HepG2 (cell line): ENCODE measurements around the gene RAD9A. TPM values are rescaled to one million over a fixed set of nuclear protein-coding genes. Genes with fewer than 3 reads are reported as not detected.

ENCODE experiments used
- ATAC-seq: fragments of 200-7000 bp; cut with Tn5 transposase; 3 replicates; pipeline ENCODE4 v1.9.1; 2020; ENCODE audit warnings: mild to moderate bottlenecking, moderate library complexity
- BruUV-seq: library from RNA; stranded (reverse); fragments of 400-500 nt; replicated peaks from 2 replicates; lab custom pipeline; 2021; lab: Mats Ljungman, UMichigan
- CTCF ChIA-PET: fragments of 300-600 bp; formaldehyde crosslinking; extraction: SDS; loops from one replicate; lab custom pipeline; 2021; ENCODE audit warnings: low total read pairs, inconsistent platforms, low intra/inter-chr PET ratio; lab: Yijun Ruan, JAX
- POLR2A ChIA-PET: fragments of 350-600 bp; sonication (Branson Sonifier 250); formaldehyde crosslinking; loops from one replicate; lab custom pipeline; 2020; ENCODE audit warnings: antibody characterized with exemption, inconsistent platforms; lab: Yijun Ruan, JAX
- DNase-seq: peaks from one replicate; pipeline ENCODE4 v3.0.0-alpha.2; 2015; ENCODE audit warnings: low spot score
- FAIRE-seq: peaks from 3 replicates; lab custom pipeline; 2011; peaks lifted over from hg19 to GRCh38; lab: Jason Lieb, UNC
- H2AFZ ChIP-seq: one replicate; pipeline ENCODE4 v1.6.1; 2011; ENCODE audit warnings: low read length, inconsistent platforms
- H3K27ac ChIP-seq: fragments of 300-600 bp; 3 replicates; pipeline ENCODE4 v1.8.0; 2011; ENCODE audit warnings: mixed run types, mild to moderate bottlenecking, mixed read lengths, low read length, inconsistent platforms; ENCODE audit not compliant: insufficient read depth; ENCODE audit errors: extremely low read length
- H3K27me3 ChIP-seq, 2 experiments: fragments of 200-600 bp in 1 of 2; 2 replicates in 1 of 2; 3 replicates in 1 of 2; pipeline versions ENCODE4 v1.6.0 to v1.8.0; 2011; ENCODE audit warnings: low read length in 2 of 2, mild to moderate bottlenecking in 2 of 2, moderate library complexity in 2 of 2, inconsistent platforms in 1 of 2; ENCODE audit not compliant: insufficient read depth in 2 of 2, control insufficient read depth in 1 of 2
- H3K36me3 ChIP-seq, 2 experiments: fragments of 200-600 bp in 1 of 2; replicated peaks in 1 of 2; 2 replicates in 1 of 2; 3 replicates in 1 of 2; pipeline versions ENCODE4 v1.5.1 to v1.8.0; 2011; ENCODE audit warnings: low read length in 2 of 2, inconsistent platforms in 1 of 2; ENCODE audit not compliant: insufficient read depth in 2 of 2, control insufficient read depth in 1 of 2
- H3K4me1 ChIP-seq: 2 replicates; pipeline ENCODE4 v1.5.1; 2012; ENCODE audit warnings: low read length, inconsistent platforms; ENCODE audit not compliant: insufficient read depth
- H3K4me2 ChIP-seq: 2 replicates; pipeline ENCODE4 v1.6.0; 2011; ENCODE audit warnings: low read depth, low read length, inconsistent platforms
- H3K4me3 ChIP-seq, 3 experiments: fragments of 200-600 bp in 1 of 3; sonication (generic), shearing (Covaris generic) in 1 of 3; replicated peaks in 1 of 3; 2 replicates each; pipeline ENCODE4 v1.5.1; 2011 to 2016; ENCODE audit warnings: low read length in 3 of 3, inconsistent platforms in 2 of 3, low read depth in 2 of 3, mild to moderate bottlenecking in 2 of 3, control low read depth in 1 of 3, mixed read lengths in 1 of 3; ENCODE audit not compliant: insufficient read depth in 1 of 3
- H3K79me2 ChIP-seq: one replicate; pipeline ENCODE4 v1.6.1; 2011; ENCODE audit warnings: low read length, inconsistent platforms; ENCODE audit not compliant: insufficient read depth
- H3K9ac ChIP-seq: 2 replicates; pipeline ENCODE4 v1.6.0; 2011; ENCODE audit warnings: mild to moderate bottlenecking, low read depth, low read length, inconsistent platforms; ENCODE audit not compliant: insufficient read depth
- H3K9me3 ChIP-seq: 2 replicates; pipeline ENCODE4 v1.5.1; 2012; ENCODE audit warnings: mild to moderate bottlenecking, low read length
- H4K20me1 ChIP-seq: 2 replicates; pipeline ENCODE4 v1.6.0; 2011; ENCODE audit warnings: inconsistent platforms, mild to moderate bottlenecking, low read length, moderate library complexity; ENCODE audit not compliant: insufficient read depth
- CSRNP2 ChIP-seq: sonication (generic); formaldehyde crosslinking; conservative IDR thresholded peaks from 2 replicates; pipeline ENCODE4 v1.8.0; 2022; ENCODE audit warnings: low read depth, missing genetic modification reagents
- FOSL2 ChIP-seq: sonication (generic); formaldehyde crosslinking; IDR thresholded peaks from 2 replicates; pipeline ENCODE4 v1.4.0; 2020; ENCODE audit warnings: missing genetic modification reagents
- FOXA3 ChIP-seq: IDR thresholded peaks from 2 replicates; pipeline ENCODE4 v1.6.1; 2016; ENCODE audit warnings: missing genetic modification reagents, missing compliant biosample characterization
- IRF9 ChIP-seq: sonication (generic); formaldehyde crosslinking; IDR thresholded peaks from 2 replicates; pipeline ENCODE4 v1.8.0; 2022; ENCODE audit warnings: missing genetic modification reagents, mild to moderate bottlenecking, borderline replicate concordance
- PHF20 ChIP-seq: sonication (generic); formaldehyde crosslinking; IDR thresholded peaks from 2 replicates; pipeline ENCODE4 v1.5.0; 2020; ENCODE audit warnings: mild to moderate bottlenecking, missing genetic modification reagents
- PRDM10 ChIP-seq: sonication (generic); formaldehyde crosslinking; IDR thresholded peaks from 2 replicates; pipeline ENCODE4 v1.4.0; 2020; ENCODE audit warnings: low read depth, missing genetic modification reagents
- SP1 ChIP-seq, 2 experiments: fragments of 450-650 bp in 1 of 2; sonication (generic) in 1 of 2; formaldehyde crosslinking in 1 of 2; IDR thresholded peaks; 2 replicates each; pipeline versions ENCODE4 v1.4.0 to v1.6.1; 2016 to 2020; ENCODE audit warnings: missing genetic modification reagents in 1 of 2
- ZFP36L2 ChIP-seq: sonication (generic); formaldehyde crosslinking; IDR thresholded peaks from 2 replicates; pipeline ENCODE4 v1.4.0; 2020; ENCODE audit warnings: missing genetic modification reagents
- ZNF180 ChIP-seq: sonication (generic); formaldehyde crosslinking; IDR thresholded peaks from 2 replicates; pipeline ENCODE4 v1.4.0; 2020; ENCODE audit warnings: low read depth, missing genetic modification reagents, borderline replicate concordance
- ZNF205 ChIP-seq: IDR thresholded peaks from 2 replicates; pipeline ENCODE4 v1.6.1; 2018; ENCODE audit warnings: missing biosample characterization, missing genetic modification reagents
- ZNF572 ChIP-seq: sonication (generic); formaldehyde crosslinking; IDR thresholded peaks from 2 replicates; pipeline ENCODE4 v1.5.1; 2020; ENCODE audit warnings: mild to moderate bottlenecking, missing genetic modification reagents
- ZNF740 ChIP-seq: sonication (generic); formaldehyde crosslinking; IDR thresholded peaks from 2 replicates; pipeline ENCODE4 v1.4.0; 2020; ENCODE audit warnings: missing genetic modification reagents
- WGBS: methylation state at CpG from one replicate; pipeline ENCODE4 v1.1.6; 2017; ENCODE audit warnings: low lambda C conversion rate; 5-methylcytosine and 5-hydroxymethylcytosine counted together
- in situ Hi-C: cut with HindIII; loops from 2 replicates; pipeline ENCODE4 v1.10.0; 2017; ENCODE audit warnings: low pct_unique_long_range_greater_than_20kb; ENCODE audit not compliant: extremely low pct_ligation_motif_present
- intact Hi-C: fragments of 100-400 bp; cut with micrococcal nuclease; formaldehyde crosslinking; loops from one replicate; pipeline ENCODE4 v1.10.0; 2022; ENCODE audit not compliant: unreplicated experiment
- polyA plus RNA-seq, 8 experiments: library from polyadenylated mRNA; depleted of rRNA in 3 of 8; stranded (reverse) in 7 of 8; unstranded in 1 of 8; fragments of >200 nt; fragmentation: Illumina TruSeq in 4 of 8; extraction: Trizol in 4 of 8; gene quantifications; 2 replicates each; pipeline versions ENCODE4 v1.2.1 to v1.2.3, GENCODE V29; 2011 to 2016; ENCODE audit warnings: low read depth in 4 of 8, missing spikeins in 1 of 8, mixed read lengths in 1 of 8; ENCODE audit not compliant: insufficient read depth in 1 of 8
- total RNA-seq, 5 experiments: library from RNA; depleted of rRNA; stranded (reverse); fragments of >200 nt; fragmentation: Illumina TruSeq; extraction: Trizol; gene quantifications; 2 replicates each; pipeline ENCODE4 v1.2.3, GENCODE V29; 2016; ENCODE audit warnings: low read depth in 1 of 5

RAD9A gene
- total and polyA plus RNA-seq, 2 of the 13 experiments (the other 11 are each of a cell fraction or from before 2014, with no cell fraction given): 10.1 to 15.7 TPM

GRCh38 chr11:67393437-67393836 lies 1.7 kb downstream of the RAD9A start:
- Histone ChIP-seq H3K9me3 (no peaks in the 10 kb centered on the region), H3K79me2 (peaks cover 10% of the 10 kb centered on the region), H3K9ac (no peak overlapping the region), H4K20me1 (no peaks in the 10 kb centered on the region), H3K4me3 (no peak overlapping the region), H2AFZ (no peak overlapping the region), H3K4me2 (no peak overlapping the region), H3K4me1 (peaks cover 40% of the 10 kb centered on the region), H3K36me3 (peaks cover 12 to 18% of the 10 kb centered on the region in 2 experiments; a peak in 4 of 5 replicates), H3K27me3 (no peaks in the 10 kb centered on the region), H3K27ac (no peak overlapping the region)
- TF ChIP-seq IRF9 (CRISPR knock-in tag) (no peak), FOXA3 (CRISPR knock-in tag) (no peak)
- FAIRE-seq (no peak), ATAC-seq (no peak), DNase-seq (no peak)
- no TSS peak for BruUV-seq
- POLR2A ChIA-PET: interaction anchor here (3.8 kb wide), 1 partner anchor 8 kb away, joined by 81 read pairs; the partner anchor contains the start of gene PPP1CA
- 87% methylated on average over 11 of the region's 18 CpGs for WGBS
- CTCF ChIA-PET: no interaction called here
- intact Hi-C loops (no loop called here), in situ Hi-C loops (no loop called here)

GRCh38 chr11:67393990-67394389 lies 2.2 kb downstream of the RAD9A start:
- intact Hi-C loops: no loop called here
- FAIRE-seq (no peak), ATAC-seq (no peak), DNase-seq (no peak)
- ChIA-PET CTCF (no interaction called here), POLR2A (interaction anchor here (3.8 kb wide), 1 partner anchor 7 kb away, joined by 81 read pairs; the partner anchor contains the start of gene PPP1CA)
- H3K27ac ChIP-seq: no peak overlapping the region
- no peak overlapping the region for H3K4me3 ChIP-seq
- H4K20me1 ChIP-seq: no peaks in the 10 kb centered on the region
- no peak overlapping the region for H2AFZ ChIP-seq
- H3K9ac ChIP-seq: no peak overlapping the region
- H3K79me2 ChIP-seq: peaks cover 10% of the 10 kb centered on the region
- H3K9me3 ChIP-seq: no peaks in the 10 kb centered on the region
- in situ Hi-C loops: no loop called here
- no TSS peak for BruUV-seq
- H3K4me2 ChIP-seq: no peak overlapping the region
- 84% methylated on average over 5 of the region's 5 CpGs for WGBS
- H3K27me3 ChIP-seq: no peaks in the 10 kb centered on the region
- peaks cover 35% of the 10 kb centered on the region for H3K4me1 ChIP-seq
- H3K36me3 ChIP-seq: peaks cover 14 to 24% of the 10 kb centered on the region in 2 experiments; a peak in 4 of 5 replicates
- no peak for TF ChIP-seq PRDM10 (CRISPR knock-in tag)
- no peak for TF ChIP-seq ZNF205 (CRISPR knock-in tag)
- no peak for TF ChIP-seq CSRNP2 (CRISPR knock-in tag)
- no peak for TF ChIP-seq FOSL2
- no peak for TF ChIP-seq SP1 (IDR thresholded peaks at IDR 0.05)
- no peak for TF ChIP-seq SP1 (CRISPR knock-in tag; IDR thresholded peaks at IDR 0.05)
- no peak for TF ChIP-seq ZFP36L2 (CRISPR knock-in tag)
- TF ChIP-seq ZNF740 (CRISPR knock-in tag): no peak
- TF ChIP-seq PHF20 (CRISPR knock-in tag): no peak
- no peak for TF ChIP-seq ZNF572
- no peak for TF ChIP-seq ZNF180 (CRISPR knock-in tag)
